Measurements from ENCODE around the gene MTNR1B.

- TF ChIP-seq, protein P1, sequence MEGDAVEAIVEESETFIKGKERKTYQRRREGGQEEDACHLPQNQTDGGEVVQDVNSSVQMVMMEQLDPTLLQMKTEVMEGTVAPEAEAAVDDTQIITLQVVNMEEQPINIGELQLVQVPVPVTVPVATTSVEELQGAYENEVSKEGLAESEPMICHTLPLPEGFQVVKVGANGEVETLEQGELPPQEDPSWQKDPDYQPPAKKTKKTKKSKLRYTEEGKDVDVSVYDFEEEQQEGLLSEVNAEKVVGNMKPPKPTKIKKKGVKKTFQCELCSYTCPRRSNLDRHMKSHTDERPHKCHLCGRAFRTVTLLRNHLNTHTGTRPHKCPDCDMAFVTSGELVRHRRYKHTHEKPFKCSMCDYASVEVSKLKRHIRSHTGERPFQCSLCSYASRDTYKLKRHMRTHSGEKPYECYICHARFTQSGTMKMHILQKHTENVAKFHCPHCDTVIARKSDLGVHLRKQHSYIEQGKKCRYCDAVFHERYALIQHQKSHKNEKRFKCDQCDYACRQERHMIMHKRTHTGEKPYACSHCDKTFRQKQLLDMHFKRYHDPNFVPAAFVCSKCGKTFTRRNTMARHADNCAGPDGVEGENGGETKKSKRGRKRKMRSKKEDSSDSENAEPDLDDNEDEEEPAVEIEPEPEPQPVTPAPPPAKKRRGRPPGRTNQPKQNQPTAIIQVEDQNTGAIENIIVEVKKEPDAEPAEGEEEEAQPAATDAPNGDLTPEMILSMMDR (conservative IDR thresholded peaks at IDR 0.05) = no peak
- no peak for TF ChIP-seq EZH2 (IDR thresholded peaks at IDR 0.05; ENCODE audit: low read depth)
These were observed 9.0 kb downstream of the MTNR1B start for GRCh38 chr11:92978271-92979111.

Data from PC-9 (cell line).